ENCODE results near the gene FPR2.

DNA sequence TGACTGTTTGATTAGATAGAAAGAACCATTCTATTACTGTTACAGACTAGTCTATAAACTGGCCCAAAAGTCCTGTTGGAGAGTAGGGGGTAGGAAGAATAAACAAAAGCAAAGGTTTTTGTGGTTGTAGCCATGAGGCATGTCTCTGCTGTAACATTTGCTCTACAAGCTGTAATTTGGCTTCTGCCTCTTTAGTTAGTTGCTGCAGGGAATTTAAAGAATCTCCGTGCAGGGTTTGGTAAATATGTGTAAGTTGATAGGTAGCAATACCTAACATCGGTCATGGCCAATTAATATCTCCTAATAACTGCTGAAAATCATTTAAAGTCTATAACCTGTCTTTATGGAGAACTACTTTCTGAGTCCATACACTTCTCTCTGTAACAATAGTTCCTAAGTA is 46.9 kb downstream of the FPR2 start:
- no peak for TF ChIP-seq CTCF (IDR thresholded peaks at IDR 0.05)
- TF ChIP-seq POLR2AphosphoS5 (IDR thresholded peaks at IDR 0.05): no peak
